AG20443 (cell line): Measurements from ENCODE around the gene SOWAHC.
"Not testable (repeated sequence)": the region's sequence is repeated elsewhere in the genome, so short reads cannot be mapped to it uniquely, and the experiment has no call there.

Experiments used
- DNase-seq: peaks from one replicate; pipeline ENCODE4 v3.0.0; 2012; ENCODE audit warnings: low spot score, mixed read lengths

SOWAHC gene, protein sequence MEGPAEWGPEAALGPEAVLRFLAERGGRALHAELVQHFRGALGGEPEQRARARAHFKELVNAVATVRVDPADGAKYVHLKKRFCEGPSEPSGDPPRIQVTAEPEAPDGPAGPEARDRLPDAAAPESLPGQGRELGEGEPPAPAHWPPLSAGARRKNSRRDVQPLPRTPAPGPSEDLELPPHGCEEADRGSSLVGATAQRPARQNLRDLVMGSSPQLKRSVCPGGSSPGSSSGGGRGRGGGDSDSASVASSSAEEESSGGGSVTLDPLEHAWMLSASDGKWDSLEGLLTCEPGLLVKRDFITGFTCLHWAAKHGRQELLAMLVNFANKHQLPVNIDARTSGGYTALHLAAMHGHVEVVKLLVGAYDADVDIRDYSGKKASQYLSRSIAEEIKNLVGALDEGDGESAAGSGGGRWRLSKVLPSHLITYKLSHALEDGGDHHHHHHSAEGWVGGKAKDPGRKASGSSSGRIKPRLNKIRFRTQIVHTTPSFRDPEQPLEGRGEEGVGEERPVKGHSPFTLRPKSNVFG

DNA sequence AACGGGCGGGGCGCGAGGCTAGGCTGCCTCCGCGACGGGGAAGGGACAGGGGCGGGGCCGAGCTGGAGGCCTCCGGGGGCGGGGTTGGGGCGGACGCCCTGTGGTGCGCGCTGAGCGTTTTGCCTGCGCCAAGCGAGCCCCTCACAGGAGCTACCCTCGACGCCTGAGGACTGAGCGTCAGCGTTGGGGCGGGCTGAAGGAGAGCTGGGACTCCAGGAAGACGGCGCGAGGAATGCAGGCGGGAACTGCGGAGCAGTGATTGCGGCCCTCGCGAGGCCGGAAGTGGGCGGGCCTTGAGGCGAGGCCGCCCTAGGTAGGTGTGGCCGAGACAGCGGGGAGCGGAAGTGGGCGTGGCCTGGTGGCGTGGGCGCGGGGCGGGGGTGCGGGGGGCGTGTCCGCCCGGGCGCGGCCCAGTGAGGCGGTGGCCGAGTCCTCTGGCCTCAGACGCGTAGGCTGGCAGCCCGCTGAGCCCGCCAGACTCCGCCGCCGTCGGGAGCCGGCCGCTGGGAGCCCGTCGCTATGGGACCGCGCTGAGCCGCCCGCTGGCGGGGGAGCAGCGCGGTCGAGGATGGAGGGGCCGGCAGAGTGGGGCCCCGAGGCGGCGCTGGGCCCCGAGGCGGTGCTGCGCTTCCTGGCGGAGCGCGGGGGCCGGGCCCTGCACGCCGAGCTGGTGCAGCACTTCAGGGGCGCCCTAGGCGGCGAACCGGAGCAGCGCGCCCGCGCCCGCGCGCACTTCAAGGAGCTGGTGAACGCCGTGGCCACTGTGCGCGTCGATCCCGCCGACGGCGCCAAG lies at the start of gene SOWAHC, which contains the start of gene SEPTIN10:
Gene SOWAHC, plus strand, starts transcription at position 443 of the 793 bp plus-strand sequence. Its CDS starts 126 bp downstream, at position 569.
Gene SEPTIN10, minus strand, starts transcription at position 45 of the 793 bp plus-strand sequence. CDS start 139 bp downstream, outside the sequence.
- DNase-seq = peak; percentile 98

- DNase-seq = no peak
Measured at GRCh38 chr2:109575373-109575772, 38.8 kb upstream of the SOWAHC start.

- not testable (repeated sequence) for DNase-seq
Measured at GRCh38 chr2:109577630-109578029, 36.5 kb upstream of the SOWAHC start.

DNA sequence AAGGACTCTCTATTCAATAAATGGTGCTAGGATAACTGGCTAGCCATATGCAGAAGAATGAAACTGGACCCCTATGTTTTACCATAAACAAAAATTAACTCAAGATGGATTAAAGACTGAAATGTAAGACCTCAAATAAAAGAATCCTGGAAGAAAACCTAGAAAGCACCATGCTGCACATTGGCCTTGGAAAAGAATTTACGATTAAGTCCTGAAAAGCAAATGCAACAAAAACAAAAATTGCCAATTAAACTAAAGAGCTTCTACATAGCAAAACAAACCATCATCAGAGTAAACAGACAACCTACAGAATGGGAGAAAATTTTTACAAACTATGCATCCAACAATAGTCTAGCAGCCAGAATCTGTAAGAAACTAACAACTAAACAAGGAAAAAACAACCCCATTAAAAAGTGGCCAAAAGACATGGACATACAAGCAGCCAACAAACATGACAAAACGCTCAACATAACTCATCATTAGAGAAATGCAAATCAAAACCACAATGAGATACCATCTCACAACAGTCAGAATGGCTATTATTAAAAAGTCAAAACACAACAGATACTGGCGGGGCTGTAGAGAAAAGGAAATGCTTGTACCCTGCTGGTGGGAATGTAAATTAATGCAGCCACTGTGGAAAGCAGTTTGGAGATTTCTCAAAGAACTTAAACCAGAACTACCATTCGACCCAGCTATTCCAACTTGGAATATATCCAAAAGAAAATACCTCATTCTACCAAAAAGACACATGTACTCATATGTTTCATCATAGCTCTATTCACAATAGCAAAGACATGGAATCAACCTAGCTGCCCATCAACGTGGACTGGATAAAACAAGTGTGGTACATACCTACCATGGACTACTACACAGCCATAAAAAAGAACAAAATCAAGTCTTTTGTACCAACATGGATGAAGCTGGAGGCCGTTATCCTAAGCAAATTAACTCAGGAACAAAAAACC lies 31.0 kb upstream of the SOWAHC start:
- no peak for DNase-seq

DNA sequence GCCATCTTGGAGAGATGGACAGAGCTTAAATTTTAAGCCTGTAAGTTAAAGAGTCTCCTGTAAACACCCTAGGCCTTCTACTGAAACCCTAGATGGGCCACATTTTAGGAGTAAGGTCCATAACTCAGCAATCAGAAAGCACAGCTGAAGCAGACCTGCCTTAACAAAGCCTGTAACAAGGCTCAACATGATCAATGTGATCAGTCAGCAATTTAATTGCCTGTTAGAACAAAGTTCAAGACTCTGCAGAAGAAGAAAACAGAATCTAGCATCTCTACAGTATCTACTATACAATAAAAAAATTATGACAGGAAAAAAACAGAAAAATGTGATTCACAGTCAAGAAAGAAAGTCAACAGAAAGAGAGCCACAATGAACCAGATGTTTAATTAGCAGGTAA lies 27.5 kb upstream of the SOWAHC start:
- DNase-seq = no peak

DNA sequence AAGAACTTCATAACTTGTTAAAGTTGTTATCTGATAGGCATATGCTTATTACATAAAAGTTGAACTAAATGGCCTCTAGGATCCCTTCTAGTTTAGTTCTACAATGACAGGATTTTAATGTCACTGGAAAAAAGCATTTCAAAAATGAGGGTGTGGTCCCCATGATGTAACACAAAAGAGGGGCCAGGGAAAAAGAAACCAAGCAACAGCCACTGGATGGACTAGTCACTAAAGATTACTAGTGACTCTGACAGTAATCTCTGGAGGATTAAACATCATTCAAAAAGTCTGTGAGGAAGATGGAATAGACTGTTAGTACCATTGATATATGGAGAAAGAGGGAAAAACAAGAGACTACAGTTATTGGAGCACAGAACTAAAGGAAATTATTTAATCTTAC lies 23.0 kb upstream of the SOWAHC start:
- DNase-seq = peak; percentile 40

DNA sequence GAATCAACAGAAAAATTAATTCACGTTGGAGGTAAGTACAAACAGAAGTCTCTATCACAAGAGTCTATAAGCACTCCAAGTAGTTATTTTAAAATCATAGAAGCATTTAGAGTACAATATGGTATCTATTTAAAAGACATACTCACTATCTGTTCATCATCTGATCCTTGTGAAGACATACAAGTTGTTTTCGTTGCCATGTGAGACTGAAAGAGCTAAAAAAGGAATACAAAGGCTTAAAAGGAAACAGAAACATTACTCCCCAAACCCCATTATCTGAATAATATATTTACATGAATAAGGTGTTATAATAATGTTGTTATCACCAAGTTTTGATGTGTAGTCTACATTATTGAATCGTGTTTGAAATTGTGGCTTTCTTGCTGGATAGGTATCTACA lies 21.3 kb upstream of the SOWAHC start:
- no peak for DNase-seq

DNA sequence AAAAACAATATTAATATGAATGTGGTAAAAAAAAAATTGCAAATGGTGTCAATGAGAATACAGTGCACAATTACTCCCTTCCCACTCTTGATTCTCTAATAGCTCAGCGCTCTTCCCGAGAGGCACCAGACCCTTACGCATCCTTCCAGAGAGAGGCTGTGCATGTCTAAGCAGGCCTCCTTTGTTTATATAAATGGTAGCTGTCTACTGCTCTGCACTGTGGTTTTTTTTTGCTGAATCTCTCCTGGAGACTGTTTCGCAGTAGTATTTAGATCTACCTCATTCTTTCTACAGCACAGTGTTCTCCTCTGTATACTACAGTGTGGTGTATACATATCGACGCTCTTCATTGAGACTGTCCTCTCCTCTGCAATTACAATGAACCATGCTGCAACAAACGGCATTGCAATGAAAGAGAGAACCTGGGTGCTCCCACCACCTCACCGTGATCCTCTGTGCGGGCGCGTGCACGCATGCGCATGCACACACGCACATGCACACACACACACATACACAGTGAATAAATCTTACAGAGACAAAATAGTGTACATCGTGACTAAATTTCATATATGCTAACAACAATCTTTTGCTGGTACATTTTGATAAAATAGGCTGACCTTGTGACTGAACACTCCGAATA lies 19.8 kb upstream of the SOWAHC start:
- DNase-seq = no peak

DNA sequence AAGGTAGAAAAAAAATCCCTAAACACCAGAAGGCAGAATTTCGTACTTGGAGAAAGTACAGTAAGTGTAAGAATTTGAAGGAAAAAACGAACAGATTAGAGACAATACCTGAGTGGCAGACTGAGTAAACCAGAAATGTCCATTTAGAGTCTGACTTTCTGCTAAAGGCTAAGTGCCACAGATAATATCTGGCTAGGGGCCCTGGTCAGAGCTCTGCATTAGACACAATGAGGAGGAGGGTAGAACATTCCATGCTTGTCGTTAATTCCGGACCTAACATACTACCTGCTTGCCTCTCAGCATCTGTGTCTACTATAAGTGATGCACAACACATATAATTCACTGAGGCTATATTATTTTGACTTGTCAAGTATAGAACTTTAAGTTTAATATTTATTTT lies 18.5 kb upstream of the SOWAHC start:
- no peak for DNase-seq

GRCh38 chr2:109597283-109597682 lies 16.9 kb upstream of the SOWAHC start:
- DNase-seq = no peak

DNA sequence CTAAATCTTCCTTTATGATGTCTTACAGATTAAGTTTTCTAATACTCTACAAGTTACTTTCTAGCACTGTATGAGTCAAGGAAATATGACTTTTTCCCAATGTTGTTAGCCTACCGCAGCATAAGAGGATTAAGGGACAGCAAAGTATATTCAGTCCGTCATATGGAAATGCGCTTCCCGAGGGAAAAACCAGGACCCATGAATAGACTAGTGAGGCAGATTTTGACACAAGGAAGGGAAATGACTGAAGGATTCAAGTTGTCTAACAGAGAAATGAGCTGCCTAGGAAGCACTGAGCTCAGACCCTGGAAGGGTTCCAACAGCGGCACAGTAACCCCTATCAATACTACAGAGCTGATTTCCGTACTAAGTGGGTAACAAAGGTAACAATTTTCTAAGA lies 12.4 kb upstream of the SOWAHC start:
- no peak for DNase-seq

- no peak for DNase-seq
Measured at GRCh38 chr2:109602617-109603188, 11.5 kb upstream of the SOWAHC start.

DNA sequence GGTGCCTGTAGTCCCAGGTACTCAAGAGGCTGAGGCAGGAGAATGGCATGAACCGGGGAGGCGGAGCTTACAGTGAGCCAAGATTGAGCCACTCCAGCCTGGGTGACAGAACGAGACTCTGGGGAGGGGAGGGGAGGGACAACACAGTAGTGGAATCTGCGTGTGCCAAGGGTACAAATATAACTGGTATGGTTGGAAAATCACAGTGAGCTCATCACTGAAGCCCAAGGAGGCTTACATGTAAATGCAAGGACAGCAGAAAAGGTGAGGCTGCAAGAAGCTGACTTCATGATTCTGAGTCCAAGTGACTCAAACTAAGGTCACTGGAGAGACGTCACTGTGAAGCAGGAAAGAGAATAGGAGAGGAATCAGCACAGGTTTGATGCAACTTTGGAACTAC lies 9.6 kb upstream of the SOWAHC start:
- DNase-seq = peak; percentile 47

DNA sequence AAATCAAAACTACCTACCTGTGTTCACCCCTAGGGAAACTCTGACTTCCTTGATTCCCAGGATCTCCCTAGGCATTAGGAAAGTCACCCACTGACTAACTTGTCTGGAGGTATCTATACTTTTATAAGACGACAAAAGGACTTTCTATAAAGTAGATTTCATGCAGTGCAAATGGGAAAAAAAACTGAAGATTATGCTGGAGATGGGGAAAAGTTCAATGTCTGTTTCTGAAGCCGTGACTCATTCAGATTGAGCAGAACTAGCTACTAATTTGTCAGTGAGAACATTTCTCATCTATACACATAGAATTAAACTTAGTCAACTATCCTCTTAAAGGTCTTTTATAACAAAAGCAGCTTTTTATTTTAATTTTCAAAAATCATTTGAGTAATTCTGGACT lies 6.4 kb upstream of the SOWAHC start:
- DNase-seq = no peak

DNA sequence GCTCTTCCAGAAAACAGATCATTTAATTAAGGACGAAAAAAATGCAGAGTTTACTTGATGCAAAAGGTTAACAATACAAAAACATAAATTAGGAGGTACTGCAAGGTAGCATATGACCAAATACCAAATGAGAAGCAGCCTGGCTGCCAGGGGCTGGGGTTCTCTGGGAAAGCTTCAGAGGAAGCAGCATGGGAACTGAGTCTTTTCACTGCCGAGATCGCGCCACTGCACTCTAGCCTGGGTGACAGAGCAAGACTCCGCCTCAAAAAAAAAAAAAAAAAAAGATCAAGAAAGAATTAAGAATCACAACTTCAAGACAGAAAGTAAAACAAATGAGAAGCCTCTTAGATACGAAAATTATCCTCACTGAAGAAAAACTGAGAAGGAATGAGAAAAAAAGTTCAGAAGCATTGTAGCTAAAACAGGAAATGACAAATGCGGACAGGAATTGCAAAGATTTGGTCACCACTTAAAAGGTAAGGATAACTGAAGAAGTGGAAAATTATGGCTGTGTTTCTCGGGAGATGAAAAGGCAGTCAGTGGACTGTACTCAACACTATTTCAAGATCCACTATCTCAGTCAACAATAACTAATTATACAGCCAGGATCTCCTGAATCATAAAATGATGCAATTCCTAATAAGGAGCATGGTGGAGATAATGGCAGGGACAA lies 4.7 kb upstream of the SOWAHC start:
- DNase-seq = peak; percentile 15

- no peak for DNase-seq
Measured at GRCh38 chr2:109611467-109612095, 2.6 kb upstream of the SOWAHC start.

DNA sequence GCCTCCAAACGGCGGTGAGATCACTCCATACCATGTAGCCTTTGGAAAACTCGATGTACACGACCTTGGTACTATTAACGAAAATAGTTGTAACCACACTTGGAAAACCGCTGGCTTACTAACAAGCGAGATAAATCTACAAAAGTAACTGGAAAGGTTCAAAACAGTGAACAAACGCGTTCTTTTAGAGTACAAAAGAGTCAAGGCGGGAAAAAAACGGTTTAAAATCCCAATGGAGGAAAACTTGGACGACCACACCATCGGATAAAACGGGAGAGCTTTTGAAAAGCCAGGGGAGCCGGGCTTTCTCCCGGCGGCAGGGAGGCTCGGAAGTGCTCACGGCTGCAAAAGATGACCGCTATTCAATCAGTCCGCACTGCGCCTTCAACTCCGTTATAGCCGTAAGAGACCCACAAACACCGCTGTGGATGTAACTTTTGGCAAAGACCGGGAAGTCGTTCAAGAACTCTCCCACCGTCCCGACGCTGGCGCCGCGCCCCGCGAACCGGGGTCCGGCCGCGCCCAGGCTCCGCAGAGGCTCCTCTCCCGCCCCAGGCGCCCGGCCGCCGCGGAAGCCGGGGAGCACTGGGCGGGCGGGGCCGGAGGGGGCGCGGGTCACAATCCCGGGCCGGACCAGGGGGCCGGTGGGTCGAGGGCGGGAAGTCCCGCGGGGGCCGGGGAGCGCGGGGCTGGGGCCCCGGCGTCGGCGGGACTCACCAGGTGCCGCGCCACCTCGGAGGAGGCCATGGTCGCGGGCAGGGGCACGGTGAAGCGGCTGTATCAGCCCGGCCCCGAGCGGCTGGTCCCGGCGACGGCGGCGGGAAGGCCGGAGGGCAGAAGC lies 863 bp upstream of the SOWAHC start:
- peak; percentile 69 for DNase-seq

GRCh38 chr2:109614715-109615636 lies 812 bp downstream of the SOWAHC start:
- peak; percentile 34 for DNase-seq
